Stomach (tissue), 4 donors: ENCODE results near the gene FAM187B.

Experiments
- EP300 ChIP-seq: sonication (generic); formaldehyde crosslinking; IDR thresholded peaks from one replicate; pipeline ENCODE4 v1.6.1; 2017; ENCODE audit warnings: antibody characterized with exemption
- POLR2A ChIP-seq, 4 donors: fragments of 450-650 bp; IDR thresholded peaks; one replicate each; pipeline ENCODE4 v1.6.1; 2016; ENCODE audit warnings: antibody characterized with exemption in 4 of 4, control low read depth in 2 of 4, mild to moderate bottlenecking in 1 of 4, moderate library complexity in 1 of 4
- POLR2AphosphoS5 ChIP-seq, 3 donors: sonication (generic); formaldehyde crosslinking; IDR thresholded peaks; one replicate each; pipeline ENCODE4 v1.6.1; 2016; ENCODE audit warnings: antibody characterized with exemption in 3 of 3
- TF ChIP-seq, protein P1 (sequence below), 7 experiments: fragments of 450-650 bp in 4 of 7; fragments of 200-600 bp in 3 of 7; sonication (generic) in 3 of 7; IDR thresholded peaks; one replicate each; pipeline ENCODE4 v1.5.1; 2016 to 2019; ENCODE audit warnings: antibody characterized with exemption in 7 of 7, control low read depth in 2 of 7, mild to moderate bottlenecking in 1 of 7

DNA sequence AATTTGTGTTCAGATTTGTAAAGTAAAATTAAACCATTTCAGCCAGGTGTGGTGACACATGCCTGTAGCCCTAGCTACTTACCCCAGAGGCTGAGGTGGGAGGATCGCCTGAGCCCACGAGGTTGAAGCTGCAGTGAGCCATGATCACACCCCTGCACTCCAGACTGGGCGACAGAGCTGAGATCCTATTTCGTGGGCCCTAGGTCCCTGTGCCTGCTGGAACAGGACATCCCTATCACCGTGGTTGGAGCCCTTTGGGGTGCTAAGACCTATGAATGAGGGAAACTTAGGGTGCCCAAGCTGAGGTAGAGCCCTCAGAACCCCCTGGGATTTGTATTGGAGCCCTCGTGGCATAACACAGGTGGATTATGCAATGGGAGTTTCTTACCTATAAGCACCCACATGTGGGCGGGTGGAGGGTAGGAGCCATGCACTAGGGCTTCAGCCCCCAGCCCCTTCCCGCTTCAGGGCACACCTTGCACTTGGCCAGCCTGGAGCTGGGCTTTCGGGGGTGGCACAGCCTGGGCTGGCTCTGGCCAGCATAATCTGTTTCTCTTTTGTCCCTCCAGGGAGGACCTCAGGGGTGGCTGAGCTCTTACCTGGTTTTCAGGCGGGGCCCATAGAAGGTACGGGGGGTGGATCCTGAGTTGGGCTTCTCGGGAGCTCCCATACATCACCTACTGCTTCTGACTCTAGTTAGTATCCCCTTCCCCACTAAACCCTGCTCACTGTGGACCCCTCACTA, 33.0 kb upstream of the FAM187B start:
- TF ChIP-seq, protein P1, sequence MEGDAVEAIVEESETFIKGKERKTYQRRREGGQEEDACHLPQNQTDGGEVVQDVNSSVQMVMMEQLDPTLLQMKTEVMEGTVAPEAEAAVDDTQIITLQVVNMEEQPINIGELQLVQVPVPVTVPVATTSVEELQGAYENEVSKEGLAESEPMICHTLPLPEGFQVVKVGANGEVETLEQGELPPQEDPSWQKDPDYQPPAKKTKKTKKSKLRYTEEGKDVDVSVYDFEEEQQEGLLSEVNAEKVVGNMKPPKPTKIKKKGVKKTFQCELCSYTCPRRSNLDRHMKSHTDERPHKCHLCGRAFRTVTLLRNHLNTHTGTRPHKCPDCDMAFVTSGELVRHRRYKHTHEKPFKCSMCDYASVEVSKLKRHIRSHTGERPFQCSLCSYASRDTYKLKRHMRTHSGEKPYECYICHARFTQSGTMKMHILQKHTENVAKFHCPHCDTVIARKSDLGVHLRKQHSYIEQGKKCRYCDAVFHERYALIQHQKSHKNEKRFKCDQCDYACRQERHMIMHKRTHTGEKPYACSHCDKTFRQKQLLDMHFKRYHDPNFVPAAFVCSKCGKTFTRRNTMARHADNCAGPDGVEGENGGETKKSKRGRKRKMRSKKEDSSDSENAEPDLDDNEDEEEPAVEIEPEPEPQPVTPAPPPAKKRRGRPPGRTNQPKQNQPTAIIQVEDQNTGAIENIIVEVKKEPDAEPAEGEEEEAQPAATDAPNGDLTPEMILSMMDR (IDR thresholded peaks at IDR 0.05): no peak
- TF ChIP-seq POLR2A (IDR thresholded peaks at IDR 0.05) (no peak), POLR2AphosphoS5 (IDR thresholded peaks at IDR 0.05) (no peak), EP300 (no peak)
